SK-N-MC (cell line): ENCODE measurements around the gene ARG1.
A peak's percentile ranks its signal among the peaks of the same experiment; 100 is the strongest.

Experiments used
- DNase-seq: peaks from one replicate; pipeline ENCODE4 v3.0.0-alpha.2; 2011; ENCODE audit warnings: low read depth, low spot score
- H3K27ac ChIP-seq: fragments of 200-600 bp; sonication (generic); 2 replicates; pipeline ENCODE4 v1.5.1; 2016; ENCODE audit warnings: mixed run types
- H3K36me3 ChIP-seq: fragments of 200-600 bp; sonication (generic); 2 replicates; pipeline ENCODE4 v1.6.1; 2017; ENCODE audit warnings: antibody characterized with exemption, low read length, mixed read lengths; ENCODE audit not compliant: insufficient read depth
- H3K4me3 ChIP-seq: fragments of 200-600 bp; sonication (generic); 2 replicates; pipeline ENCODE4 v1.5.1; 2016
- H3K9ac ChIP-seq: fragments of 200-600 bp; sonication (generic); 2 replicates; pipeline ENCODE4 v1.8.0; 2017; ENCODE audit warnings: mixed run types, mixed read lengths; ENCODE audit not compliant: insufficient read length
- H3K9me3 ChIP-seq: fragments of 200-600 bp; sonication (generic); 2 replicates; pipeline ENCODE4 v1.6.1; 2017; ENCODE audit warnings: low read depth, mild to moderate bottlenecking, antibody characterized with exemption, low read length, moderate library complexity, mixed read lengths
- EZH2 ChIP-seq: fragments of 200-600 bp; sonication (generic); IDR thresholded peaks from one replicate; pipeline ENCODE4 v1.6.1; 2017; ENCODE audit warnings: antibody characterized with exemption
- FOXP2 ChIP-seq: optimal IDR thresholded peaks from 2 replicates; pipeline ENCODE3; 2011; ENCODE audit warnings: mild to moderate bottlenecking, moderate library complexity; ENCODE audit not compliant: insufficient read depth; ENCODE audit errors: extremely low read length, control extremely low read depth
- POLR2AphosphoS5 ChIP-seq: IDR thresholded peaks from 2 replicates; pipeline ENCODE4 v1.6.1; 2012; ENCODE audit warnings: mild to moderate bottlenecking, low read depth, low read length, borderline replicate concordance

ARG1 gene

GRCh38 chr6:131548441-131548840, 24.6 kb upstream of the ARG1 start:
- H3K9ac ChIP-seq, result no peak overlapping the region
- no peak overlapping the region for H3K4me3 ChIP-seq
- no peak overlapping the region for H3K27ac ChIP-seq
- H3K9me3 ChIP-seq, result no peaks in the 10 kb centered on the region
- H3K36me3 ChIP-seq, result no peaks in the 10 kb centered on the region
- no peak for DNase-seq
- no peak for TF ChIP-seq FOXP2

- Histone ChIP-seq H3K27ac (no peak overlapping the region), H3K36me3 (no peaks in the 10 kb centered on the region), H3K4me3 (no peak overlapping the region), H3K9ac (no peak overlapping the region), H3K9me3 (no peaks in the 10 kb centered on the region)
- TF ChIP-seq FOXP2 (no peak), POLR2AphosphoS5 (no peak)
- no peak for DNase-seq
Observed at GRCh38 chr6:131549811-131550210, 23.2 kb upstream of the ARG1 start.

DNA sequence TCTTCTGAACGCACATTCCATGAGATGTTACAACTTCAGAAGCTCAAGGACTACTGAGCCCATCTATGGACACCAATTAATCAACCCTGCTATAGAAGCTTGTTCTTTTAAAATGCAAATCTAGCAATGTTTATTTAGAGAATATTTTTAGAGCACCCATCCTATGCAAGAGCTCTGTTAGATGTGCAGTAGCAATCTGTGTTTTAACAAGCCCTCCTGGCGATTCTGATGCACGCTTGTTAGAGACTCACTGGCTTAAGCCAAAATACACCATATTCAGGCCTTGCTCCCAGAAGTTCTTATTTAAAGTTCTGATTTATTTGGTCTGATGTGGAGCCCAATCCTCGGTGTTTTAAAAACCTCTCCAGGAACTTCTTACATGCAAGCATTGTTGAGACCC, 21.1 kb upstream of the ARG1 start:
- TF ChIP-seq POLR2AphosphoS5, result no peak
- no peak for TF ChIP-seq EZH2
- no peak for TF ChIP-seq FOXP2
- H3K9me3 ChIP-seq, result no peaks in the 10 kb centered on the region
- H3K27ac ChIP-seq, result no peak overlapping the region
- H3K36me3 ChIP-seq, result no peaks in the 10 kb centered on the region
- no peak overlapping the region for H3K4me3 ChIP-seq
- DNase-seq, result no peak
- no peak overlapping the region for H3K9ac ChIP-seq

- no peak for TF ChIP-seq FOXP2
- no peak for TF ChIP-seq POLR2AphosphoS5
- TF ChIP-seq EZH2, result no peak
- Histone ChIP-seq H3K27ac (no peak overlapping the region), H3K36me3 (no peaks in the 10 kb centered on the region), H3K9me3 (no peaks in the 10 kb centered on the region), H3K4me3 (no peak overlapping the region), H3K9ac (no peak overlapping the region)
- no peak for DNase-seq
Observed at GRCh38 chr6:131552572-131552971, 20.5 kb upstream of the ARG1 start.

- DNase-seq, result no peak
- no peak overlapping the region for H3K4me3 ChIP-seq
- no peak overlapping the region for H3K9ac ChIP-seq
- no peaks in the 10 kb centered on the region for H3K9me3 ChIP-seq
- no peak for TF ChIP-seq FOXP2
- no peak for TF ChIP-seq POLR2AphosphoS5
- TF ChIP-seq EZH2, result no peak
- no peaks in the 10 kb centered on the region for H3K36me3 ChIP-seq
- H3K27ac ChIP-seq, result no peak overlapping the region
Observed at GRCh38 chr6:131555992-131556391, 17.0 kb upstream of the ARG1 start.

DNA sequence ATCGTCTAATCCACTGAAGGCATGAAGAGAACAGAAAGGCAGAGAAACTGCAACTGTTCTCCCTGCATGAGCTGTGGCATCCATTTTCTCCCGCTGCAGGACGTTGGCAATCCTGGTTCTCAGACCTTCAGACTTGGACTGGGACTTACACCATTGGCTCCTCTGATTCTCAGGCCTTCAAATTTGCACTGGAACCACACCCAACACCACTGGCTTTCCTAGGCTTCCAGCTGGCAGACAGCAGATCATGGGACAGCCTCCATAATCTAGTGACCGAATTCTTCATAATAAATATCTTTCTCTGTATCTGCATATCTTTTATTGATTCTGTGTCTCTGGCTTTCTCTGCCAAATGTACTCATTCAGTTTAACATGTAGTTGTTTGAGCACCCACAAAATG, 14.1 kb upstream of the ARG1 start:
- no peak overlapping the region for H3K4me3 ChIP-seq
- TF ChIP-seq EZH2 (no peak), FOXP2 (no peak), POLR2AphosphoS5 (no peak)
- H3K9ac ChIP-seq, result no peak overlapping the region
- H3K9me3 ChIP-seq, result no peaks in the 10 kb centered on the region
- H3K27ac ChIP-seq, result no peak overlapping the region
- H3K36me3 ChIP-seq, result no peaks in the 10 kb centered on the region
- DNase-seq, result no peak

DNA sequence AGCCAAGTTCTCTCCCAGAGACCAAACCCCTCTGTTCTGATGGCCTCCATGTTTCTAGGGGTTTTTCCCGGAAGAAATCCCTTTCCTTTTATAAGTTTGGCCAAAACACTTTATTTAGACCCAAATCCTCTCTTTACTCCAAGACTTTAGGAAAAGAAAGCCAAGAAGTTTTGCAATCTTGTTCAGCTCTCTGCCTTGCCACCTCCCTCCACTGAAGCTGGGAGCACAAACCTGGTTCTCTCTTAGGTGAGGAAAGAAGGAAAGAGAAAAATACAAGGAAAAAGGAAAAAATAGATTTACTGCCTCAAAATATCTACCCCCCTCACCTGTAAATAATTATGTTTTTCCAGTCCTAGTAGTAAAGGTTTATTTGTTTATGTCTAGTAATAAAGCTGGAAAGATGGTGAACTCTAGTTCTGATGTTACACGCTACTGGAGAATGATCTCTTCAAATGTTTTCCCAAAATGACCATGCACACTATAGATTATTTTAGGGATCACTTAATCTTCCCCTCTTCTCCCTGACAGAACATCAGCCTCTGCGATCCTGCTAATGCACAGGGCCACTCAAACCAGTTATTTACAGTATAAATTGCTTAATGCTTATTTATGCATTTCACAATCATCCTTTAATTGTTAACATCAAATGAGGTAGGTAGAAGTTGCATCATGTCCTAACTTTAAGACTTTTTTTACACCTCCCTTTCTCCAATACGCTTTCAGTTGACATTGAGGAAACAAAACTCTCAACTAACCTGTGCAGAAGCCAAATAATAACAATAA, 10.9 kb upstream of the ARG1 start:
- Histone ChIP-seq H3K9me3 (0 out of 2 replicates have a peak, but pooled peaks cover 5% of the 10 kb centered on the region), H3K4me3 (no peak overlapping the region), H3K27ac (no peak overlapping the region), H3K9ac (no peak overlapping the region), H3K36me3 (no peaks in the 10 kb centered on the region)
- no peak for TF ChIP-seq EZH2
- DNase-seq, result no peak

DNA sequence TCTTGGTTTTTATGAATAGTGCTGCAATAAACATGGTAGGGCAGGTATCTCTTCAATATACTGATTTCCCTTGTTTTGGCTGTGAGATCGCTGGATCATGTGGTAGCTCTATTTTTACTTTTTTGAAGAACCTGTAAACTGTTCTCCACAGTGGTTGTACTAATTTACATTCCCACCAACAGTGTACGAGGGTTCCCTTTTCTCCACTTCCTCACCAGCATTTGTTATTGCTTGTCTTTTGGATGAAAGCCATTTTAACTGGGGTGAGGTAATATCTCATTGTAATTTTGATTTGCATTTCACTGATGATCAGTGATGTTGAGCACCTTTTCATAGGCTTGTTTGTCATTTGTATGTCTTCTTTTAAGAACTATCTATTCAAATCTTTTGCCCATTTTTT, 8.0 kb upstream of the ARG1 start:
- H3K27ac ChIP-seq, result no peak overlapping the region
- H3K4me3 ChIP-seq, result no peak overlapping the region
- no peak for DNase-seq
- 0 out of 2 replicates have a peak, but pooled peaks cover 5% of the 10 kb centered on the region for H3K9me3 ChIP-seq
- no peaks in the 10 kb centered on the region for H3K36me3 ChIP-seq
- H3K9ac ChIP-seq, result no peak overlapping the region
- no peak for TF ChIP-seq FOXP2
- TF ChIP-seq POLR2AphosphoS5, result no peak
- no peak for TF ChIP-seq EZH2

- TF ChIP-seq EZH2 (no peak), FOXP2 (no peak), POLR2AphosphoS5 (no peak; the same call in 1 of the 2 replicates)
- Histone ChIP-seq H3K36me3 (no peaks in the 10 kb centered on the region), H3K27ac (no peak overlapping the region), H3K9ac (no peak overlapping the region), H3K4me3 (no peak overlapping the region), H3K9me3 (0 out of 2 replicates have a peak, but pooled peaks cover 5% of the 10 kb centered on the region)
- DNase-seq, result peak; percentile 48
Observed at GRCh38 chr6:131568726-131569125, 4.3 kb upstream of the ARG1 start.
